ENCODE measurements around the gene MPP3.

- TF ChIP-seq RFX5 (IDR thresholded peaks at IDR 0.05; ENCODE audit: low read depth, low read length) = no peak
- no peak; the same call in 1 of the 2 replicates for TF ChIP-seq POLR2A (IDR thresholded peaks at IDR 0.05; ENCODE audit: low read depth, low read length)
- no peak for TF ChIP-seq CTCF (conservative IDR thresholded peaks at IDR 0.05; ENCODE audit: low read depth, low read length)
- no peak for TF ChIP-seq FOS (IDR thresholded peaks at IDR 0.05; ENCODE audit: low read depth, low read length)
- TF ChIP-seq CEBPB (IDR thresholded peaks at IDR 0.05; ENCODE audit: low read depth, low read length) = no peak
- no peak for TF ChIP-seq ELK1 (IDR thresholded peaks at IDR 0.05; ENCODE audit: borderline replicate concordance, low read depth, low read length)
- no peak for TF ChIP-seq RCOR1 (IDR thresholded peaks at IDR 0.05; ENCODE audit: insufficient replicate concordance, low read length)
- TF ChIP-seq USF2 (IDR thresholded peaks at IDR 0.05; ENCODE audit: low read depth, low read length) = no peak
- no peak for TF ChIP-seq RAD21 (IDR thresholded peaks at IDR 0.05; ENCODE audit: low read length)
- TF ChIP-seq SMC3 (IDR thresholded peaks at IDR 0.05; ENCODE audit: low read depth, low read length) = no peak
- TF ChIP-seq MXI1 (IDR thresholded peaks at IDR 0.05; ENCODE audit: borderline replicate concordance, low read depth, low read length) = no peak
- no peak for TF ChIP-seq BHLHE40 (IDR thresholded peaks at IDR 0.05; ENCODE audit: low read depth, low read length)
- TF ChIP-seq NFE2L2 (IDR thresholded peaks at IDR 0.05; ENCODE audit: low read depth, low read length) = no peak
These were observed 61.5 kb downstream of the MPP3 start for GRCh38 chr17:43771463-43771862.
